NOMO-1 treated with dmso at 0.1 percent for 144 hours (cell line): ENCODE results near the gene AFMID.
A peak's percentile ranks its signal among the peaks of the same experiment; 100 is the strongest.

ENCODE experiments used
- DNase-seq: peaks from one replicate; lab custom pipeline; 2025; ENCODE audit not compliant: unreplicated experiment; lab: John Stamatoyannopoulos, UW

The AFMID gene

GRCh38 chr17:78179372-78179771 lies 7.8 kb upstream of the AFMID start:
- no peak for DNase-seq

GRCh38 chr17:78180083-78180482 lies 7.1 kb upstream of the AFMID start:
- DNase-seq: no peak

GRCh38 chr17:78180508-78180907 lies 6.7 kb upstream of the AFMID start:
- DNase-seq: no peak

- DNase-seq: no peak
These were observed 4.7 kb upstream of the AFMID start for GRCh38 chr17:78182504-78182903.

GRCh38 chr17:78183916-78184315 lies 3.2 kb upstream of the AFMID start:
- DNase-seq: no peak

- no peak for DNase-seq
These were observed 2.8 kb upstream of the AFMID start for GRCh38 chr17:78184351-78184750.

GRCh38 chr17:78184868-78185267 lies 2.3 kb upstream of the AFMID start:
- DNase-seq: no peak

- peak; percentile 27 for DNase-seq
These were observed 1.0 kb upstream of the AFMID start for GRCh38 chr17:78185981-78186691.

GRCh38 chr17:78196716-78197115 lies 9.6 kb downstream of the AFMID start:
- DNase-seq: no peak

- no peak for DNase-seq
These were observed 10.1 kb downstream of the AFMID start for GRCh38 chr17:78197147-78197832.

GRCh38 chr17:78200451-78200850 lies 13.3 kb downstream of the AFMID start:
- no peak for DNase-seq

- DNase-seq: no peak
These were observed 15.5 kb downstream of the AFMID start for GRCh38 chr17:78202666-78203065.

GRCh38 chr17:78204387-78205123 lies 17.4 kb downstream of the AFMID start:
- DNase-seq: no peak

- no peak for DNase-seq
These were observed 18.1 kb downstream of the AFMID start for GRCh38 chr17:78205124-78205775.

GRCh38 chr17:78206298-78206697 lies 19.1 kb downstream of the AFMID start:
- DNase-seq: no peak

GRCh38 chr17:78208486-78208885 lies 21.3 kb downstream of the AFMID start:
- no peak for DNase-seq

GRCh38 chr17:78210111-78210510 lies 22.9 kb downstream of the AFMID start:
- no peak for DNase-seq

- DNase-seq: no peak
These were observed 23.9 kb downstream of the AFMID start for GRCh38 chr17:78211032-78211431.

- DNase-seq: peak; percentile 86
These were observed 27.0 kb downstream of the AFMID start, which contains the start of gene BIRC5 for GRCh38 chr17:78214016-78214705. Gene BIRC5, plus strand, starts transcription at chr17:78214253. Its CDS starts 64 bp downstream, at chr17:78214317.

GRCh38 chr17:78214706-78215061 lies 27.5 kb downstream of the AFMID start:
- no peak for DNase-seq
